Colonic mucosa (tissue), 4 donors: ENCODE results near the gene TMX4. TPM values are rescaled to one million over a fixed set of nuclear protein-coding genes. Genes with fewer than 3 reads are reported as not detected.

ENCODE experiments used
- DNase-seq: peaks from one replicate; pipeline ENCODE4 v3.0.0-alpha.2; 2020
- H3K27ac ChIP-seq: fragments of 200-600 bp; one replicate; pipeline ENCODE4 v1.8.0; 2021
- H3K27me3 ChIP-seq: fragments of 200-600 bp; one replicate; pipeline ENCODE4 v1.8.0; 2021
- H3K36me3 ChIP-seq: fragments of 200-600 bp; one replicate; pipeline ENCODE4 v1.8.0; 2021
- H3K4me1 ChIP-seq: fragments of 200-600 bp; one replicate; pipeline ENCODE4 v1.8.0; 2021; ENCODE audit warnings: mild to moderate bottlenecking
- H3K4me3 ChIP-seq: fragments of 200-600 bp; one replicate; pipeline ENCODE4 v1.8.0; 2021
- H3K9ac ChIP-seq, 2 donors: one replicate each; pipeline ENCODE4 v1.7.0; 2013; ENCODE audit warnings: control low read depth in 2 of 2, low read depth in 2 of 2, low read length in 2 of 2
- H3K9me3 ChIP-seq: fragments of 200-600 bp; one replicate; pipeline ENCODE4 v1.8.0; 2021
- intact Hi-C: fragments of 100-400 bp; cut with DNase I; formaldehyde crosslinking; loops from one replicate; pipeline ENCODE4 v1.14.1; 2022
- total RNA-seq, 2 donors: library from RNA; stranded (reverse); fragmentation: NEBNext Ultra II Directional in 1 of 2; extraction: Animal tissue kit (Norgen Biotek cat#: 25700) in 1 of 2; gene quantifications; one replicate each; pipeline ENCODE4 v1.2.1, GENCODE V29; 2021
- TF ChIP-seq, protein P1 (sequence below): fragments of 200-600 bp; IDR thresholded peaks from one replicate; pipeline ENCODE4 v1.8.0; 2022; ENCODE audit warnings: antibody characterized with exemption, mild to moderate bottlenecking
- donor health status: healthy.
- donor health status: DM: no; HTN: no; CAD: no.
- donor health status: DM: no; HTN: no; CAD: no.

The TMX4 gene
- total RNA-seq, 2 donors from 2014 or later: 26.5 to 28.0 TPM

GRCh38 chr20:8005575-8006366 lies 13.8 kb downstream of the TMX4 start:
- no peaks in the 10 kb centered on the region for H3K4me1 ChIP-seq
- H3K27ac ChIP-seq: no peak overlapping the region
- no peaks in the 10 kb centered on the region for H3K9me3 ChIP-seq
- no peak overlapping the region for H3K4me3 ChIP-seq
- TF ChIP-seq, protein P1, sequence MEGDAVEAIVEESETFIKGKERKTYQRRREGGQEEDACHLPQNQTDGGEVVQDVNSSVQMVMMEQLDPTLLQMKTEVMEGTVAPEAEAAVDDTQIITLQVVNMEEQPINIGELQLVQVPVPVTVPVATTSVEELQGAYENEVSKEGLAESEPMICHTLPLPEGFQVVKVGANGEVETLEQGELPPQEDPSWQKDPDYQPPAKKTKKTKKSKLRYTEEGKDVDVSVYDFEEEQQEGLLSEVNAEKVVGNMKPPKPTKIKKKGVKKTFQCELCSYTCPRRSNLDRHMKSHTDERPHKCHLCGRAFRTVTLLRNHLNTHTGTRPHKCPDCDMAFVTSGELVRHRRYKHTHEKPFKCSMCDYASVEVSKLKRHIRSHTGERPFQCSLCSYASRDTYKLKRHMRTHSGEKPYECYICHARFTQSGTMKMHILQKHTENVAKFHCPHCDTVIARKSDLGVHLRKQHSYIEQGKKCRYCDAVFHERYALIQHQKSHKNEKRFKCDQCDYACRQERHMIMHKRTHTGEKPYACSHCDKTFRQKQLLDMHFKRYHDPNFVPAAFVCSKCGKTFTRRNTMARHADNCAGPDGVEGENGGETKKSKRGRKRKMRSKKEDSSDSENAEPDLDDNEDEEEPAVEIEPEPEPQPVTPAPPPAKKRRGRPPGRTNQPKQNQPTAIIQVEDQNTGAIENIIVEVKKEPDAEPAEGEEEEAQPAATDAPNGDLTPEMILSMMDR: no peak
- no peak overlapping the region for H3K9ac ChIP-seq
- no peaks in the 10 kb centered on the region for H3K36me3 ChIP-seq
- no peak for DNase-seq
- intact Hi-C loops: no loop called here
- H3K27me3 ChIP-seq: no peaks in the 10 kb centered on the region

DNA sequence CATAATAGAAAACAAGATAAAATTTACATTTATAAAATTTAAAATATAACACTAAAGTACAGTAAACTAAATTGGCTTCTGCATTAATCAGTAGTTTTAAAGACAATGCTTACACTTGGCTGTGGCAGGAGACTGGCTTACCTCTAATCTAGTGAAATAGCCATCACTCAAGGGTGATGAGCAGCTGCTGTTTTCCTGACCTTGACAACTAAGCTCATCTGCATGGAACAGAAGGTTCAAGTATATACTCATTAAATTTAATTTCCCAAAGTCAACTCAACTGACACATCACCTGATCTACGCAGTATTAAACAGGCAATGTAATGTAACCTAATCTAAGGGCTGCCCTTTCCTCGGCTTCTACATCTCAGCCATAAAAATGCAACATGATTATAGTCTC lies 14.5 kb downstream of the TMX4 start:
- H3K4me1 ChIP-seq: no peaks in the 10 kb centered on the region
- no peaks in the 10 kb centered on the region for H3K36me3 ChIP-seq
- no peak overlapping the region for H3K27ac ChIP-seq
- H3K9me3 ChIP-seq: no peaks in the 10 kb centered on the region
- intact Hi-C loops: no loop called here
- no peak for DNase-seq
- no peak overlapping the region for H3K9ac ChIP-seq
- no peak overlapping the region for H3K4me3 ChIP-seq
- no peaks in the 10 kb centered on the region for H3K27me3 ChIP-seq
- TF ChIP-seq, protein P1: no peak

GRCh38 chr20:8002056-8002455 lies 17.5 kb downstream of the TMX4 start:
- no peaks in the 10 kb centered on the region for H3K36me3 ChIP-seq
- H3K27me3 ChIP-seq: no peaks in the 10 kb centered on the region
- H3K9ac ChIP-seq: no peak overlapping the region
- intact Hi-C loops: no loop called here
- no peak overlapping the region for H3K4me3 ChIP-seq
- TF ChIP-seq, protein P1: no peak
- no peak overlapping the region for H3K27ac ChIP-seq
- DNase-seq: no peak
- no peaks in the 10 kb centered on the region for H3K9me3 ChIP-seq
- no peaks in the 10 kb centered on the region for H3K4me1 ChIP-seq

DNA sequence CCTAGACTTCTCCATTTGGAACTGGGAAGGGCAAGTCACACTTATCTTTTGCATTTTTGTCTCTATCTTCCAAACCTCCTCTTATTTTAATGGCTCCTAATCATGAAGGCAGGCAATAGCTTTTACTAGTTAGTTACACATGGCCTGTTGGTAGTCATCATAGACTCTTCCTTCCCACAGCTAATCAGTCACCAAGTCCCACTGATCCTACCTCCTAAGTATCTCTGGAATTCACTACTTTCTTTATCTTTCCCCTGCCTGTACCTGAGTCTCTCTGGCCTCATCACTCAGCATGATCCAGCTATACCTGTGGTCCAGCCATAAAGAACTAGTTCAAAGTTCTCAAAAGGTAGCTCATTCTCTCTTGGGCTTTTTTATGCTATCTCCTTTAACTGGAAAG lies 18.8 kb downstream of the TMX4 start:
- no peaks in the 10 kb centered on the region for H3K36me3 ChIP-seq
- TF ChIP-seq, protein P1: no peak
- no peak overlapping the region for H3K27ac ChIP-seq
- no peak overlapping the region for H3K4me3 ChIP-seq
- H3K9me3 ChIP-seq: no peaks in the 10 kb centered on the region
- intact Hi-C loops: no loop called here
- H3K4me1 ChIP-seq: no peaks in the 10 kb centered on the region
- H3K9ac ChIP-seq: no peak overlapping the region
- no peaks in the 10 kb centered on the region for H3K27me3 ChIP-seq
- no peak for DNase-seq

- no peak overlapping the region for H3K9ac ChIP-seq
Observed at GRCh38 chr20:7996898-7997297, 22.7 kb downstream of the TMX4 start.

More at GRCh38 chr20:7996898-7997297, 22.7 kb downstream of the TMX4 start:
- TF ChIP-seq, protein P1: no peak
- Histone ChIP-seq H3K4me1 (no peaks in the 10 kb centered on the region), H3K9me3 (no peaks in the 10 kb centered on the region), H3K4me3 (no peak overlapping the region), H3K27me3 (no peaks in the 10 kb centered on the region), H3K27ac (no peak overlapping the region), H3K36me3 (no peaks in the 10 kb centered on the region)
- intact Hi-C loops: no loop called here
- no peak for DNase-seq
